Cardiac muscle cell (in vitro differentiated cells and primary cell): ENCODE measurements around the gene FBXW2. TPM values are rescaled to one million over a fixed set of nuclear protein-coding genes. Genes with fewer than 3 reads are reported as not detected.

Experiments
- DNase-seq, 2 donors: peaks; one replicate each; pipeline versions ENCODE4 v3.0.0 to v3.0.0-alpha.2; 2010 to 2017; ENCODE audit warnings: low read depth in 1 of 2, low spot score in 1 of 2
- H3K27ac ChIP-seq: fragments of 200-600 bp; sonication (generic); 2 replicates; pipeline ENCODE4 v1.5.1; 2016
- H3K27me3 ChIP-seq: fragments of 200-600 bp; sonication (generic); 2 replicates; pipeline ENCODE4 v1.6.0; 2016; ENCODE audit warnings: control low read depth
- H3K36me3 ChIP-seq: fragments of 200-600 bp; sonication (generic); 2 replicates; pipeline ENCODE4 v1.5.1; 2016; ENCODE audit warnings: control low read depth
- H3K4me1 ChIP-seq: fragments of 200-600 bp; sonication (generic); 2 replicates; pipeline ENCODE4 v1.8.1; 2017; ENCODE audit warnings: low read depth, mild to moderate bottlenecking, mixed run types
- H3K4me3 ChIP-seq: fragments of 200-600 bp; sonication (generic); 2 replicates; pipeline ENCODE4 v1.5.1; 2016; ENCODE audit warnings: mild to moderate bottlenecking
- H3K9me3 ChIP-seq: fragments of 200-600 bp; sonication (generic); 2 replicates; pipeline ENCODE4 v1.5.1; 2017; ENCODE audit warnings: low read depth, mild to moderate bottlenecking, control low read depth
- CTCF ChIP-seq: IDR thresholded peaks from 2 replicates; pipeline ENCODE4 v1.5.1; 2012; ENCODE audit warnings: low read depth, mild to moderate bottlenecking, low read length
- polyA plus RNA-seq: library from polyadenylated mRNA; unstranded; fragments of >200 nt; fragmentation: Nextera tagmentation; extraction: Ambion mirVana; gene quantifications from 2 replicates; pipeline ENCODE4 v1.2.1, GENCODE V29; 2016
- total RNA-seq: library from RNA; depleted of rRNA; stranded (reverse); fragments of >200 nt; gene quantifications from 2 replicates; pipeline ENCODE4 v1.2.3, GENCODE V29; 2016

The FBXW2 gene
- total and polyA plus RNA-seq, 2 experiments from 2014 or later, result 36.5 to 45.5 TPM

GRCh38 chr9:120735415-120736126 lies 57.6 kb downstream of the FBXW2 start:
- Histone ChIP-seq H3K4me1 (peaks cover 4% of the 10 kb centered on the region), H3K9me3 (no peaks in the 10 kb centered on the region), H3K36me3 (no peaks in the 10 kb centered on the region), H3K27ac (no peak overlapping the region), H3K27me3 (no peaks in the 10 kb centered on the region), H3K4me3 (no peak overlapping the region)
- no peak for TF ChIP-seq CTCF
- peak in 1 of 2 donors; percentile 79 for DNase-seq

- no peaks in the 10 kb centered on the region for H3K9me3 ChIP-seq
- TF ChIP-seq CTCF, result no peak
- no peaks in the 10 kb centered on the region for H3K36me3 ChIP-seq
- H3K4me1 ChIP-seq, result peaks cover 4% of the 10 kb centered on the region
- peak; percentile 39 to 63 for DNase-seq
- no peaks in the 10 kb centered on the region for H3K27me3 ChIP-seq
- H3K4me3 ChIP-seq, result no peak overlapping the region
- H3K27ac ChIP-seq, result no peak overlapping the region
Observed at GRCh38 chr9:120734607-120735410, 58.4 kb downstream of the FBXW2 start.

GRCh38 chr9:120733190-120733589 lies 60.0 kb downstream of the FBXW2 start:
- H3K4me3 ChIP-seq, result no peak overlapping the region
- no peak for TF ChIP-seq CTCF
- peak; percentile 67 to 91 for DNase-seq
- peaks cover 4% of the 10 kb centered on the region for H3K4me1 ChIP-seq
- no peaks in the 10 kb centered on the region for H3K36me3 ChIP-seq
- H3K27me3 ChIP-seq, result no peaks in the 10 kb centered on the region
- peak overlapping the region; percentile 22 for H3K27ac ChIP-seq
- no peaks in the 10 kb centered on the region for H3K9me3 ChIP-seq

- Histone ChIP-seq H3K4me3 (no peak overlapping the region), H3K36me3 (no peaks in the 10 kb centered on the region), H3K27me3 (no peaks in the 10 kb centered on the region), H3K9me3 (no peaks in the 10 kb centered on the region), H3K4me1 (peaks cover 4% of the 10 kb centered on the region), H3K27ac (no peak overlapping the region)
- no peak for TF ChIP-seq CTCF
- DNase-seq, result peak in 1 of 2 donors; percentile 84
Observed at GRCh38 chr9:120730654-120731514, 62.3 kb downstream of the FBXW2 start.

- Histone ChIP-seq H3K27me3 (no peaks in the 10 kb centered on the region), H3K27ac (no peak overlapping the region), H3K4me3 (no peak overlapping the region), H3K9me3 (no peaks in the 10 kb centered on the region), H3K36me3 (no peaks in the 10 kb centered on the region), H3K4me1 (peaks cover 4% of the 10 kb centered on the region)
- TF ChIP-seq CTCF, result no peak
- DNase-seq, result no peak
Observed at GRCh38 chr9:120729791-120730241, 63.4 kb downstream of the FBXW2 start.
